Amniotic stem cell (primary cell): ENCODE results near the gene BEND3.
"Not testable (repeated sequence)": the region's sequence is repeated elsewhere in the genome, so short reads cannot be mapped to it uniquely, and the experiment has no call there.

Experiments used
- DNase-seq: peaks from one replicate; lab custom pipeline; 2025; lab: John Stamatoyannopoulos, UW

BEND3 gene

GRCh38 chr6:107121266-107121665 lies 6.0 kb upstream of the BEND3 start:
- no peak for DNase-seq

GRCh38 chr6:107120404-107120803 lies 5.1 kb upstream of the BEND3 start:
- no peak for DNase-seq

- DNase-seq: no peak
Observed at GRCh38 chr6:107118976-107119375, 3.7 kb upstream of the BEND3 start.

GRCh38 chr6:107118540-107118939 lies 3.2 kb upstream of the BEND3 start:
- DNase-seq: not testable (repeated sequence)

GRCh38 chr6:107116931-107117330 lies 1.6 kb upstream of the BEND3 start:
- DNase-seq: no peak

GRCh38 chr6:107116328-107116892 lies 1.1 kb upstream of the BEND3 start:
- no peak for DNase-seq

GRCh38 chr6:107115695-107116327 lies 496 bp upstream of the BEND3 start:
- DNase-seq: no peak

GRCh38 chr6:107114213-107114925 lies 946 bp downstream of the BEND3 start:
- DNase-seq: peak; percentile 71

GRCh38 chr6:107110200-107110599 lies 5.1 kb downstream of the BEND3 start:
- no peak for DNase-seq

GRCh38 chr6:107108201-107108890 lies 7.0 kb downstream of the BEND3 start:
- DNase-seq: no peak

GRCh38 chr6:107107791-107108190 lies 7.5 kb downstream of the BEND3 start:
- no peak for DNase-seq

- DNase-seq: no peak
Observed at GRCh38 chr6:107106165-107106564, 9.2 kb downstream of the BEND3 start.

GRCh38 chr6:107105511-107106116 lies 9.7 kb downstream of the BEND3 start:
- no peak for DNase-seq

- no peak for DNase-seq
Observed at GRCh38 chr6:107103082-107103481, 12.2 kb downstream of the BEND3 start.

- DNase-seq: no peak
Observed at GRCh38 chr6:107102414-107102805, 12.9 kb downstream of the BEND3 start.

GRCh38 chr6:107101686-107102413 lies 13.5 kb downstream of the BEND3 start:
- no peak for DNase-seq

- no peak for DNase-seq
Observed at GRCh38 chr6:107101211-107101610, 14.1 kb downstream of the BEND3 start.

- no peak for DNase-seq
Observed at GRCh38 chr6:107098436-107099307, 16.6 kb downstream of the BEND3 start.

- DNase-seq: not testable (repeated sequence)
Observed at GRCh38 chr6:107084459-107084858, 30.9 kb downstream of the BEND3 start.

- DNase-seq: no peak
Observed at GRCh38 chr6:107083921-107084320, 31.4 kb downstream of the BEND3 start.
